Measurements from ENCODE around the gene RBSN.

Gene RBSN

DNA sequence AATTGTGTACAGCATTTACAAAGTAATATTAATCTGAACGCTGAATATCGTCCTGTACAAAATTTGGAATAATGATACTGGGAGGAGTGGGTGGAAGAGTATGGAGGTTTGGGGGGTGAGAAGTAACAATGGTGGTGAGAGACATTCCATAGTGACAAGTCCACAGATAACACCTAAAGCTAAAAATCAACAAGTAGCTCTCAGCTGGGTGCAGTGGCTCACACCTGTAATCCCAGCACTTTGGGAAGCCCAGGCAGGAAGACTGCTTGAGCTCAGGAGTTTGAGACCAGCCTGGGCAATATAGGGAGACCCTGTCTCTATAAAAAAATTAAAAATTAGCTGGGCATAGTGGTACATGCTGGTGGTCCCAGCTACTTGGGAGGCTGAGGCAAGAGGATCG is 38.9 kb downstream of the RBSN start:
- H3K27ac Mint-ChIP-seq = no peak overlapping the region
- H3K9me3 Mint-ChIP-seq = peaks cover 2% of the 10 kb centered on the region
- H3K27me3 Mint-ChIP-seq = no peaks in the 10 kb centered on the region
- no peak for ATAC-seq (ENCODE audit: low read depth)
- H3K36me3 Mint-ChIP-seq = peaks cover 14% of the 10 kb centered on the region
- DNase-seq (ENCODE audit: low spot score in 2 of 2) = no peak
- H3K4me3 Mint-ChIP-seq = no peak overlapping the region
- peaks cover 22% of the 10 kb centered on the region for H3K4me1 Mint-ChIP-seq

GRCh38 chr3:15056676-15057404 is 42.1 kb downstream of the RBSN start:
- H3K27ac Mint-ChIP-seq = no peak overlapping the region
- peaks cover 2% of the 10 kb centered on the region for H3K9me3 Mint-ChIP-seq
- H3K4me3 Mint-ChIP-seq = no peak overlapping the region
- H3K27me3 Mint-ChIP-seq = no peaks in the 10 kb centered on the region
- no peak for DNase-seq (ENCODE audit: low spot score in 2 of 2)
- H3K36me3 Mint-ChIP-seq = peaks cover 19% of the 10 kb centered on the region
- ATAC-seq (ENCODE audit: low read depth) = no peak
- peaks cover 29% of the 10 kb centered on the region for H3K4me1 Mint-ChIP-seq

DNA sequence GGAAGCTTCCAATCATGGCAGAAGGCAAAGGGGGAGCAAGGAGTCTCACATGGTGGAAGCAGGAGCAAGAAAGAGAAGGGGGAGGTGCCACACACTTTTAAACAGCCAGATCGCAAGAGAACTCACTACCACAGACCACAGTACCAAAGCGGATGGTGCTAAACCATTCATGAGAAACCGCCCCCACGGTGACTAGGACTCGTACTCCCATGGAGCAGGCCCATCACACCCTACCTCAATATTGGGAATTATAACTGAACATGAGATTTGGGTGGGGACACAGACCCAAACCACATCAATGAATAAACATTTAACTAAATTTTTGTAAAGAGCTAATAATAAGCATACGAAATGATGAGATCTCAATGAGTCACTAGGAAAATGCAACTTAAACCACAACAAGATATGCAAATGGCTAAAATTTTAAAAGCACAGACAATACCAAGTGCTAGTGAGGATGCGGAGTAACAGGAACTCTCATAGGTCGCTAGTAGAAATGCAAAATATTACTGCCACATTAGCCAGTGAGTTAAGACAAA is 43.9 kb downstream of the RBSN start:
- DNase-seq (ENCODE audit: low spot score in 2 of 2) (peak; percentile 33 to 50), ATAC-seq (ENCODE audit: low read depth) (peak; percentile 55)
- H3K4me1 Mint-ChIP-seq = peaks cover 40% of the 10 kb centered on the region
- H3K27me3 Mint-ChIP-seq = no peaks in the 10 kb centered on the region
- peaks cover 19% of the 10 kb centered on the region for H3K36me3 Mint-ChIP-seq
- H3K9me3 Mint-ChIP-seq = peaks cover 2% of the 10 kb centered on the region
- H3K27ac Mint-ChIP-seq = peak overlapping the region; percentile 89
- H3K4me3 Mint-ChIP-seq = peak overlapping the region; percentile 68

- no peaks in the 10 kb centered on the region for H3K27me3 Mint-ChIP-seq
- H3K9me3 Mint-ChIP-seq = peaks cover 2% of the 10 kb centered on the region
- H3K4me3 Mint-ChIP-seq = no peak overlapping the region
- ATAC-seq (ENCODE audit: low read depth) (no peak), DNase-seq (ENCODE audit: low spot score in 2 of 2) (no peak)
- H3K36me3 Mint-ChIP-seq = peaks cover 16% of the 10 kb centered on the region
- peaks cover 41% of the 10 kb centered on the region for H3K4me1 Mint-ChIP-seq
- peak overlapping the region; percentile 97 for H3K27ac Mint-ChIP-seq
Measured at GRCh38 chr3:15053541-15053940, 45.4 kb downstream of the RBSN start.

DNA sequence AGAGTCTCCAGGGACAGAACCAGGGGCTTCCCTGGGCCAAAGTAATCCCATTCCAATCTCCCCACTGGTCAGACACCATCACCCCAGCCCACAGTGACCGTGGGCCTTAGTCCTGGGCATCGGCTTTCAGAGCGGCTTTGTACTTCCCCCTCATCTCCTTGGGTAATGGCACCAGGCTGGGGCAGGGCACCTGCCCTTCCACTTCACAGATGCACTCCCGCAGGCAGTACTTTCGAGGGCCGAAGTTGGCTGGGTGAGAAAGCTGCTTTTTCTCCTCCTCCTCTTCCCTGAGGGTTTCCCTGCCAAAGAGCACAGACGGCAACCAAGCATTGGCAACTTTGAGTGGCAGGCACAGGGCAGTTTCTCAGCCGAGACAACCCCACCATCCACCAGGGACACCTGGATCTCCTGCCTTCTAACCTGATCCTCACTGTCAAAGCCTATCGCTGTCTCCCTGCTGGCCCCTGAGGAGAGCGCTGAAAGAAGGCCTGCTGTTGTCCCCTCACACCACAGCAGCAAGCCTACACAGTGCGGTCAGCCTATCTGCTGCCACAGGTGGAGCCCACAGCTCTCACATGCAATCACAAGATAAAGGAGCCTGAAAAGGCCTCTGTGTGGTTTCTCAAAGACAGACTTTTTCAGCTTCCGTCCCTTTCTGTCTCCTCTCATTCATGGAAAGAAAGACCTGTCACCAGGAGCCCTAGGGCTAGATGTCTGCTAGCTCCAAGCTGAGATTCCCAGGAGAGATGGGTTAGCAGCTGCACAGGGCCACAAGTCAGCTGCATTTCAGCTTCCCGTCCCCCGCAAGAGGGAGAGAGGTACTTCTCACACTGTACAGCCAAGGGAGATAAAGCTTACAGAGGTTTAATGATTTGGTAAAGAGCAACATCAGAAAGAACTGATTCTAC is 46.4 kb downstream of the RBSN start:
- ATAC-seq (ENCODE audit: low read depth) (no peak), DNase-seq (ENCODE audit: low spot score in 2 of 2) (no peak)
- Mint-ChIP-seq H3K27ac (peak overlapping the region; percentile 97), H3K4me1 (peaks cover 41% of the 10 kb centered on the region), H3K9me3 (peaks cover 2% of the 10 kb centered on the region), H3K36me3 (peaks cover 11% of the 10 kb centered on the region), H3K27me3 (no peaks in the 10 kb centered on the region), H3K4me3 (no peak overlapping the region)

GRCh38 chr3:15051531-15051930 is 47.4 kb downstream of the RBSN start:
- Mint-ChIP-seq H3K4me1 (peaks cover 38% of the 10 kb centered on the region), H3K36me3 (peaks cover 13% of the 10 kb centered on the region), H3K27me3 (no peaks in the 10 kb centered on the region), H3K27ac (peak overlapping the region; percentile 97), H3K9me3 (peaks cover 2% of the 10 kb centered on the region), H3K4me3 (no peak overlapping the region)
- DNase-seq (ENCODE audit: low spot score in 2 of 2) (no peak), ATAC-seq (ENCODE audit: low read depth) (no peak)

GRCh38 chr3:15050405-15051092 is 48.4 kb downstream of the RBSN start:
- H3K27me3 Mint-ChIP-seq = no peaks in the 10 kb centered on the region
- H3K27ac Mint-ChIP-seq = peak overlapping the region; percentile 97
- peaks cover 2% of the 10 kb centered on the region for H3K9me3 Mint-ChIP-seq
- DNase-seq (ENCODE audit: low spot score in 2 of 2) (peak; percentile 52 to 71), ATAC-seq (ENCODE audit: low read depth) (peak; percentile 91)
- peak overlapping the region; percentile 77 for H3K4me3 Mint-ChIP-seq
- peaks cover 19% of the 10 kb centered on the region for H3K36me3 Mint-ChIP-seq
- H3K4me1 Mint-ChIP-seq = peaks cover 38% of the 10 kb centered on the region

DNA sequence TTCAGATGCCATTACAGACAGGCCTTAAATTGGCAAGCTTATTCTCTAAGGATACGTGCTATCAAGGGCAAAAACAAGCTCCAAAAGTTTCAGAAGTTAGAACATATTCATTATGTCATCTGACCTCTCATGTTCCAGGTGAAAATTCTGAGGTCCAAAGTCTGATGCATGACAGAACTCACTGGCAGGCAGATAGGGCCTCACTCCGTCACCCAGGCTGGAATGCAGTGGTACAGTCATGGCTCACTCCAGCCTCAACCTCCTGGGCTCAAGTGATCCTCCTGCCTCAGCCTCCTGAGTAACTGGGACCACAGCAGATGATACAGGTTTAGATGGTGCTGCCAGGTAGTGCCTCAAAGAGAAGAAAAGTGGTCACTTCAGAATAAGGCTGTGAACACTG is 49.4 kb downstream of the RBSN start:
- ATAC-seq (ENCODE audit: low read depth) (no peak), DNase-seq (ENCODE audit: low spot score in 2 of 2) (no peak)
- no peaks in the 10 kb centered on the region for H3K27me3 Mint-ChIP-seq
- H3K27ac Mint-ChIP-seq = peak overlapping the region; percentile 38
- peak overlapping the region; percentile 3 for H3K4me3 Mint-ChIP-seq
- H3K4me1 Mint-ChIP-seq = peaks cover 31% of the 10 kb centered on the region
- H3K9me3 Mint-ChIP-seq = no peaks in the 10 kb centered on the region
- H3K36me3 Mint-ChIP-seq = peaks cover 15% of the 10 kb centered on the region

- peaks cover 21% of the 10 kb centered on the region for H3K36me3 Mint-ChIP-seq
- DNase-seq (ENCODE audit: low spot score in 2 of 2) = no peak
Measured at GRCh38 chr3:15045667-15046066, 53.3 kb downstream of the RBSN start.

GRCh38 chr3:15044326-15044725 is 54.6 kb downstream of the RBSN start:
- DNase-seq (ENCODE audit: low spot score in 2 of 2) (no peak), ATAC-seq (ENCODE audit: low read depth) (no peak)
- Mint-ChIP-seq H3K36me3 (peaks cover 21% of the 10 kb centered on the region), H3K4me1 (peaks cover 2% of the 10 kb centered on the region), H3K4me3 (no peak overlapping the region), H3K27me3 (no peaks in the 10 kb centered on the region), H3K27ac (peak overlapping the region; percentile 83), H3K9me3 (no peaks in the 10 kb centered on the region)

More at GRCh38 chr3:15045667-15046066, 53.3 kb downstream of the RBSN start:
- no peaks in the 10 kb centered on the region for H3K9me3 Mint-ChIP-seq
- peaks cover 9% of the 10 kb centered on the region for H3K4me1 Mint-ChIP-seq
- no peak overlapping the region for H3K4me3 Mint-ChIP-seq
- no peaks in the 10 kb centered on the region for H3K27me3 Mint-ChIP-seq
- ATAC-seq (ENCODE audit: low read depth) = no peak
- H3K27ac Mint-ChIP-seq = no peak overlapping the region

- Mint-ChIP-seq H3K4me1 (peaks cover 2% of the 10 kb centered on the region), H3K27me3 (no peaks in the 10 kb centered on the region), H3K36me3 (peaks cover 21% of the 10 kb centered on the region), H3K9me3 (no peaks in the 10 kb centered on the region), H3K27ac (peak overlapping the region; percentile 31), H3K4me3 (no peak overlapping the region)
- ATAC-seq (ENCODE audit: low read depth) = no peak
- DNase-seq (ENCODE audit: low spot score in 2 of 2) = no peak
Measured at GRCh38 chr3:15043408-15044171, 55.4 kb downstream of the RBSN start.

DNA sequence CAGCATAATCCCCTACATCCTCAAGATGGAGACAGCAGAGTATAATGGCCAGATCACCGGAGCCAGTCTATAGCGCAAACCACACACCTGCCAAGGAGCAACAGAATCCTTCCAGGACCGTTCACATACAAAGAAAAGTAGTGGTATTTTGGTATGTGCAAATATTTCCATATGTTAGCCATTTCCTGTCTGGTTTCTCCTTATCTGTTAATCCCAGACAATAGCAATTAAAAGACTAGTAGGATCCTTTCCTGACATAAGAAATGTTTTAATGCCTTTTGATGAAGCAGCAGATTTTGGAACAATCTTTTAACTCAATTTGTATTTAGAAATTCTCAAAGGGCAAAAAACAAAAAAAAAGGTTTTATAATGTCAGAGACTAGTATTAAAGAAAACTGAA is 56.0 kb downstream of the RBSN start:
- DNase-seq (ENCODE audit: low spot score in 2 of 2) = no peak
- H3K4me1 Mint-ChIP-seq = peaks cover 2% of the 10 kb centered on the region
- no peak overlapping the region for H3K4me3 Mint-ChIP-seq
- H3K9me3 Mint-ChIP-seq = no peaks in the 10 kb centered on the region
- no peak overlapping the region for H3K27ac Mint-ChIP-seq
- no peaks in the 10 kb centered on the region for H3K27me3 Mint-ChIP-seq
- H3K36me3 Mint-ChIP-seq = peaks cover 21% of the 10 kb centered on the region
- ATAC-seq (ENCODE audit: low read depth) = no peak

- ATAC-seq (ENCODE audit: low read depth) (no peak), DNase-seq (ENCODE audit: low spot score in 2 of 2) (no peak)
- H3K9me3 Mint-ChIP-seq = no peaks in the 10 kb centered on the region
- H3K4me3 Mint-ChIP-seq = no peak overlapping the region
- peaks cover 2% of the 10 kb centered on the region for H3K4me1 Mint-ChIP-seq
- H3K36me3 Mint-ChIP-seq = peaks cover 20% of the 10 kb centered on the region
- no peaks in the 10 kb centered on the region for H3K27me3 Mint-ChIP-seq
- H3K27ac Mint-ChIP-seq = peak overlapping the region; percentile 1
Measured at GRCh38 chr3:15041950-15042349, 57.0 kb downstream of the RBSN start.

Measured in memory B cell (primary cell).